ENCODE measurements around the gene DYNLT3.
A peak's percentile ranks its signal among the peaks of the same experiment; 100 is the strongest.

DYNLT3 gene

DNA sequence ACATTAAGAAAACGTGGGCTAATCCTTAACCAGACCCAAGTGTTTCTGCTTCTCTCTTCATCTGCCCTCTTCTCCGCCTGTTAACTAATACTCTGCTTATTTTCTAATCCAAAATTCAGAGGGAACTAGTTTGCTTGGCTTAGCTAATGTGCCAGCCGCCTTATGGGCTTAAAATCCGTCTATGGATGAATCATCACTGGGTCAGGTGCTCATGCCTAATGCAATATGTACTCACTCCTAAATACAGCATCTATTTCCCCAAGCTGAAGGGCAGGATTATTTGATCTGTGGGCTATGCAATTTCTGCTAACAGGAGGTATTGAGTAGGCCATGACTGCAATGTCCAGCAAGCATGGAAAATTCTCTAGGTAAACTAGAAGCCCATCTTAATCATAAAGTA, 12.4 kb downstream of the DYNLT3 start:
- H2BK12ac ChIP-seq (ENCODE audit: low read length in 2 of 2) = no peak overlapping the region
- H3K79me1 ChIP-seq (replicated peaks; ENCODE audit: low read length, poor library complexity, severe bottlenecking) = no peaks in the 10 kb centered on the region
- H2AFZ ChIP-seq (ENCODE audit: low read depth, low read length) = no peak overlapping the region
- H4K91ac ChIP-seq (ENCODE audit: low read length) = no peak overlapping the region
- H3K14ac ChIP-seq (ENCODE audit: low read length in 2 of 2) = no peak overlapping the region
- H4K8ac ChIP-seq (ENCODE audit: low read length) = no peak overlapping the region
- H2BK15ac ChIP-seq (ENCODE audit: low read depth, poor library complexity, severe bottlenecking) = no peak overlapping the region
- no peak overlapping the region for H2BK120ac ChIP-seq (ENCODE audit: low read depth, low read length)
- no peak overlapping the region for H3K4me2 ChIP-seq (ENCODE audit: low read length, poor library complexity, severe bottlenecking)
- no peak overlapping the region for H3K18ac ChIP-seq (ENCODE audit: low read depth in 1 of 2, low read length in 2 of 2)
- H3K4ac ChIP-seq (ENCODE audit: low read depth in 1 of 2, low read length in 2 of 2) = no peak overlapping the region
- peaks cover 7% of the 10 kb centered on the region for H3K9me3 ChIP-seq (ENCODE audit: control insufficient read depth, low read length)
- H3K4me1 ChIP-seq (ENCODE audit: control insufficient read depth, insufficient read depth, low read depth, low read length) = no peaks in the 10 kb centered on the region
- no peak overlapping the region for H2BK5ac ChIP-seq (ENCODE audit: low read depth, low read length, poor library complexity, severe bottlenecking)
- H3K36me3 ChIP-seq (ENCODE audit: control insufficient read depth in 1 of 2, insufficient read depth in 2 of 2, low read depth in 1 of 2, low read length in 2 of 2) = peaks cover 0 to 13% of the 10 kb centered on the region in 2 experiments
- no peak overlapping the region for H3K27ac ChIP-seq (ENCODE audit: low read length, poor library complexity, severe bottlenecking)
- H3K23ac ChIP-seq (ENCODE audit: low read length in 2 of 2) = no peak overlapping the region
- WGBS = 97% methylated on average over 2 of the region's 4 CpGs
- no peak for DNase-seq
- no peak overlapping the region for H3K4me3 ChIP-seq (ENCODE audit: insufficient read depth in 1 of 2, low read depth in 1 of 2, low read length in 2 of 2)
- no peak overlapping the region for H2AK5ac ChIP-seq (ENCODE audit: low read length, severe bottlenecking)
- no peak overlapping the region for H3K9ac ChIP-seq (ENCODE audit: low read length)
- H3K27me3 ChIP-seq (ENCODE audit: control insufficient read depth in 1 of 2, insufficient read depth in 1 of 2, low read length in 2 of 2) = no peaks in the 10 kb centered on the region

DNA sequence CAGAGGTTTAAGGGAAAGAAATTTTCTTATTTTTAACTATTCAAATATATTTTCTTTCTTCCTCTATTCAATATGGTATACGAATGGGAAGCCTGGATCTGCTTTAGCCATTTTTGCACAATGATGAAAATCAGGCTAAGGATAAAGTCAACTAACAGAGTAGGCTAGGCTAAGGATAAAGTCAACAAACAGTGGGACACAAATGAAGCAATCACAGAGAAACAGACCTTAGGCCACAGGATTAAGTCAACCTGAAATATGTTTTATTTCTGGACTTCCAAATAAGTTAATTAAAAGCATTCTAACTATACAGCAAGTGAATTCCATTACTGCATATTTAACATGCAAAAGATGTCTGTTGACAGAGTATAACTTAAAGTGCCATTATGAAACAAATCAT, 17.0 kb downstream of the DYNLT3 start:
- no peak overlapping the region for H2BK120ac ChIP-seq (ENCODE audit: low read depth, low read length)
- H3K4ac ChIP-seq (ENCODE audit: low read depth in 1 of 2, low read length in 2 of 2) = no peak overlapping the region
- no peak overlapping the region for H3K14ac ChIP-seq (ENCODE audit: low read length in 2 of 2)
- WGBS = no CpG with 5 or more reads among the region's 1 CpG
- H3K23ac ChIP-seq (ENCODE audit: low read length in 2 of 2) = no peak overlapping the region
- DNase-seq = peak; percentile 45
- H2BK15ac ChIP-seq (ENCODE audit: low read depth, poor library complexity, severe bottlenecking) = no peak overlapping the region
- H3K27me3 ChIP-seq (ENCODE audit: control insufficient read depth in 1 of 2, insufficient read depth in 1 of 2, low read length in 2 of 2) = no peaks in the 10 kb centered on the region
- no peak overlapping the region for H4K8ac ChIP-seq (ENCODE audit: low read length)
- H2BK5ac ChIP-seq (ENCODE audit: low read depth, low read length, poor library complexity, severe bottlenecking) = no peak overlapping the region
- H3K79me1 ChIP-seq (replicated peaks; ENCODE audit: low read length, poor library complexity, severe bottlenecking) = no peaks in the 10 kb centered on the region
- no peak overlapping the region for H2BK12ac ChIP-seq (ENCODE audit: low read length in 2 of 2)
- H3K9ac ChIP-seq (ENCODE audit: low read length) = no peak overlapping the region
- H3K18ac ChIP-seq (ENCODE audit: low read depth in 1 of 2, low read length in 2 of 2) = no peak overlapping the region
- H3K4me1 ChIP-seq (ENCODE audit: control insufficient read depth, insufficient read depth, low read depth, low read length) = no peaks in the 10 kb centered on the region
- no peak overlapping the region for H4K91ac ChIP-seq (ENCODE audit: low read length)
- H3K9me3 ChIP-seq (ENCODE audit: control insufficient read depth, low read length) = no peaks in the 10 kb centered on the region
- no peak overlapping the region for H3K4me2 ChIP-seq (ENCODE audit: low read length, poor library complexity, severe bottlenecking)
- no peak overlapping the region for H3K4me3 ChIP-seq (ENCODE audit: insufficient read depth in 1 of 2, low read depth in 1 of 2, low read length in 2 of 2)
- H2AK5ac ChIP-seq (ENCODE audit: low read length, severe bottlenecking) = no peak overlapping the region
- no peaks in the 10 kb centered on the region for H3K36me3 ChIP-seq (ENCODE audit: control insufficient read depth in 1 of 2, insufficient read depth in 2 of 2, low read depth in 1 of 2, low read length in 2 of 2)
- H2AFZ ChIP-seq (ENCODE audit: low read depth, low read length) = no peak overlapping the region
- no peak overlapping the region for H3K27ac ChIP-seq (ENCODE audit: low read length, poor library complexity, severe bottlenecking)

DNA sequence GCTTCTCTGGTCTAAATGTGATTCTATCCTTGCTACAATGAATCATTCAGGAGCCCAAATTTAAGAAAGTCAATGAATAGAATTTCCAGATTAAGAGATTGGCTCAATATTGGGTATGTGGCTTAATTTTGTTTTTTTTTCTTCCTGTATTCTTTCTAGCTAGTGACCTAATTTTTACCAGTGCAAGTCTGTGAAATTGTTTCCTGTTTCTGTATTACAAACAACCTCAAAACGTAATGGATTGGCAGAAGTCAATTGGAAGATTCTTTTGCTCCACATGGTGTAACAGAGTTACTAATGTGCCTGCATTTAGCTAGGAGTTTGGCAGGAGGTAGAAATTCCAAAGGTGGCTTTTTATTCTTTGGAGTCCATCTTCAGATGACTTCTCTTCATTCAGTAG, 17.6 kb downstream of the DYNLT3 start:
- Histone ChIP-seq H4K91ac (ENCODE audit: low read length) (no peak overlapping the region), H2BK120ac (ENCODE audit: low read depth, low read length) (no peak overlapping the region), H3K23ac (ENCODE audit: low read length in 2 of 2) (no peak overlapping the region), H3K36me3 (ENCODE audit: control insufficient read depth in 1 of 2, insufficient read depth in 2 of 2, low read depth in 1 of 2, low read length in 2 of 2) (no peaks in the 10 kb centered on the region), H4K8ac (ENCODE audit: low read length) (no peak overlapping the region), H3K9ac (ENCODE audit: low read length) (no peak overlapping the region), H3K4me3 (ENCODE audit: insufficient read depth in 1 of 2, low read depth in 1 of 2, low read length in 2 of 2) (no peak overlapping the region), H3K18ac (ENCODE audit: low read depth in 1 of 2, low read length in 2 of 2) (no peak overlapping the region), H3K9me3 (ENCODE audit: control insufficient read depth, low read length) (no peaks in the 10 kb centered on the region), H2AFZ (ENCODE audit: low read depth, low read length) (no peak overlapping the region), H2AK5ac (ENCODE audit: low read length, severe bottlenecking) (no peak overlapping the region), H3K4me1 (ENCODE audit: control insufficient read depth, insufficient read depth, low read depth, low read length) (no peaks in the 10 kb centered on the region), H3K79me1 (replicated peaks; ENCODE audit: low read length, poor library complexity, severe bottlenecking) (no peaks in the 10 kb centered on the region), H2BK5ac (ENCODE audit: low read depth, low read length, poor library complexity, severe bottlenecking) (no peak overlapping the region), H3K4me2 (ENCODE audit: low read length, poor library complexity, severe bottlenecking) (no peak overlapping the region), H2BK12ac (ENCODE audit: low read length in 2 of 2) (no peak overlapping the region), H2BK15ac (ENCODE audit: low read depth, poor library complexity, severe bottlenecking) (no peak overlapping the region), H3K4ac (ENCODE audit: low read depth in 1 of 2, low read length in 2 of 2) (no peak overlapping the region), H3K27me3 (ENCODE audit: control insufficient read depth in 1 of 2, insufficient read depth in 1 of 2, low read length in 2 of 2) (no peaks in the 10 kb centered on the region), H3K14ac (ENCODE audit: low read length in 2 of 2) (no peak overlapping the region), H3K27ac (ENCODE audit: low read length, poor library complexity, severe bottlenecking) (no peak overlapping the region)
- WGBS = 56% methylated on average over 1 of the region's 1 CpG
- no peak for DNase-seq

DNA sequence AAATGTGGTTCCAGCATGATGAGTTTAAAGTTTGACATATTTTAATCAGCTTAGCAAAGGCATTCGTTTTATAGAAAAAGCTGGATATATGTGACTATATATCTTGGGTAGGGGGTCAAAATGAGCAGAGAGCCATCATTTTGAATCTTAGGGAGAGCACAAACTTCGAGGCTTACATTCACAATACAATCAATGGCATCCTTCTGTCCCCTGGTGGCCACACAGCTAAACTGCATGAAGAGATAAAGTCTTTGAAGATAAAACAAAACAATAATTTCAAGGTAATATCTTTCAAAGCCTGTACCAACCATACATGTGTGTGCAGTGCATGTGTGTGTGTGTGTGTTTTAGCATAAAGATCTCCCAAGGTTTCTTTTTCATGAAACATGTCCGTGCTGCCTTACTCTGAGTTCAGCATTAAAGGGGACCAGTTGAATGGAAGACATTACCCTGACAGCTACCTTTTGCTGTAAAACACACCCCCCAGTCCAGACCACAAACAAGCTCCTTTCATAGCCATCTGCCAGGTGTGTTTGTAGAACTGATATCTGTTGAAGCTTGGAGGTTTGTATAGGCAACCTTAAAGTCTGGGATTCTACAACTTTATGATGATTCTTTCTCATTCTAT, 22.0 kb downstream of the DYNLT3 start:
- Histone ChIP-seq H3K9ac (ENCODE audit: low read length) (no peak overlapping the region), H3K4me2 (ENCODE audit: low read length, poor library complexity, severe bottlenecking) (no peak overlapping the region), H2BK120ac (ENCODE audit: low read depth, low read length) (no peak overlapping the region), H2BK5ac (ENCODE audit: low read depth, low read length, poor library complexity, severe bottlenecking) (no peak overlapping the region), H3K79me1 (replicated peaks; ENCODE audit: low read length, poor library complexity, severe bottlenecking) (no peaks in the 10 kb centered on the region), H3K4me1 (ENCODE audit: control insufficient read depth, insufficient read depth, low read depth, low read length) (no peaks in the 10 kb centered on the region), H3K4me3 (ENCODE audit: insufficient read depth in 1 of 2, low read depth in 1 of 2, low read length in 2 of 2) (no peak overlapping the region), H3K4ac (ENCODE audit: low read depth in 1 of 2, low read length in 2 of 2) (no peak overlapping the region), H2AK5ac (ENCODE audit: low read length, severe bottlenecking) (no peak overlapping the region), H2AFZ (ENCODE audit: low read depth, low read length) (no peak overlapping the region), H4K8ac (ENCODE audit: low read length) (no peak overlapping the region), H2BK12ac (ENCODE audit: low read length in 2 of 2) (no peak overlapping the region), H3K27me3 (ENCODE audit: control insufficient read depth in 1 of 2, insufficient read depth in 1 of 2, low read length in 2 of 2) (peaks cover 0 to 8% of the 10 kb centered on the region in 2 experiments), H3K14ac (ENCODE audit: low read length in 2 of 2) (no peak overlapping the region), H3K36me3 (ENCODE audit: control insufficient read depth in 1 of 2, insufficient read depth in 2 of 2, low read depth in 1 of 2, low read length in 2 of 2) (no peaks in the 10 kb centered on the region), H3K9me3 (ENCODE audit: control insufficient read depth, low read length) (no peaks in the 10 kb centered on the region), H3K18ac (ENCODE audit: low read depth in 1 of 2, low read length in 2 of 2) (no peak overlapping the region), H4K91ac (ENCODE audit: low read length) (no peak overlapping the region), H3K27ac (ENCODE audit: low read length, poor library complexity, severe bottlenecking) (no peak overlapping the region), H2BK15ac (ENCODE audit: low read depth, poor library complexity, severe bottlenecking) (no peak overlapping the region), H3K23ac (ENCODE audit: low read length in 2 of 2) (no peak overlapping the region)
- peak; percentile 37 for DNase-seq
- 0% methylated on average over 1 of the region's 3 CpGs for WGBS

Measured in mesenchymal stem cell (in vitro differentiated cells and primary cell).